CD14-positive monocyte (primary cell): Measurements from ENCODE around the gene TRMO. TPM values are rescaled to one million over a fixed set of nuclear protein-coding genes. Genes with fewer than 3 reads are reported as not detected.

Source experiments
- DNase-seq, 3 donors: peaks; one replicate each; pipeline ENCODE4 v3.0.0-alpha.2; 2011 to 2022
- H2AFZ ChIP-seq: 2 replicates; pipeline ENCODE4 v1.6.0; 2012; ENCODE audit warnings: mild to moderate bottlenecking, low read depth, low read length, inconsistent platforms; ENCODE audit not compliant: insufficient read depth, poor library complexity, severe bottlenecking
- H3K27ac ChIP-seq, 2 donors: 1 replicate in 1 of 2; 2 replicates in 1 of 2; pipeline ENCODE4 v1.5.1; 2012 to 2013; ENCODE audit warnings: low read length in 2 of 2, control low read depth in 1 of 2, inconsistent platforms in 1 of 2, low read depth in 1 of 2, mild to moderate bottlenecking in 1 of 2
- H3K27me3 ChIP-seq, 2 donors: one replicate each; pipeline versions ENCODE4 v1.6.0 to v1.6.1; 2011 to 2013; ENCODE audit warnings: low read length in 2 of 2; ENCODE audit not compliant: control insufficient read depth in 2 of 2, insufficient read depth in 2 of 2
- H3K36me3 ChIP-seq, 2 donors: replicated peaks in 1 of 2; 1 replicate in 1 of 2; 2 replicates in 1 of 2; pipeline versions ENCODE4 v1.5.1 to v1.6.1; 2012 to 2013; ENCODE audit warnings: low read length in 2 of 2, control low read depth in 1 of 2, inconsistent platforms in 1 of 2, mild to moderate bottlenecking in 1 of 2; ENCODE audit not compliant: insufficient read depth in 2 of 2, control insufficient read depth in 1 of 2
- H3K4me1 ChIP-seq, 2 donors: 1 replicate in 1 of 2; 2 replicates in 1 of 2; pipeline versions ENCODE4 v1.5.1 to v1.6.1; 2012 to 2013; ENCODE audit warnings: low read length in 2 of 2, control low read depth in 1 of 2, inconsistent platforms in 1 of 2, mild to moderate bottlenecking in 1 of 2, moderate library complexity in 1 of 2; ENCODE audit not compliant: insufficient read depth in 2 of 2, control insufficient read depth in 1 of 2
- H3K4me2 ChIP-seq: replicated peaks from 2 replicates; pipeline ENCODE3; 2012; ENCODE audit warnings: low read length, moderate library complexity, mild to moderate bottlenecking; ENCODE audit not compliant: poor library complexity, severe bottlenecking; ENCODE audit errors: extremely low read depth
- H3K4me3 ChIP-seq, 3 experiments: fragments of 200-600 bp in 1 of 3; sonication (generic) in 1 of 3; replicated peaks in 1 of 3; 1 replicate in 2 of 3; 2 replicates in 1 of 3; pipeline ENCODE4 v1.5.1; 2011 to 2013; ENCODE audit warnings: low read length in 3 of 3, mild to moderate bottlenecking in 3 of 3, control low read depth in 2 of 3, low read depth in 2 of 3, inconsistent platforms in 1 of 3, moderate library complexity in 1 of 3
- H3K79me2 ChIP-seq: 2 replicates; pipeline ENCODE4 v1.6.0; 2012; ENCODE audit warnings: mild to moderate bottlenecking, control low read depth, inconsistent platforms, low read length, moderate library complexity; ENCODE audit not compliant: insufficient read depth
- H3K9ac ChIP-seq: 2 replicates; pipeline ENCODE4 v1.6.0; 2017; ENCODE audit warnings: low read length, mild to moderate bottlenecking; ENCODE audit not compliant: insufficient read depth, poor library complexity, severe bottlenecking
- H3K9me3 ChIP-seq, 2 donors: replicated peaks in 1 of 2; 1 replicate in 1 of 2; 2 replicates in 1 of 2; pipeline versions ENCODE4 v1.5.1 to v1.6.1; 2012 to 2013; ENCODE audit warnings: low read length in 2 of 2, control low read depth in 1 of 2; ENCODE audit not compliant: control insufficient read depth in 1 of 2, insufficient read depth in 1 of 2
- H4K20me1 ChIP-seq: 2 replicates; pipeline ENCODE4 v1.6.0; 2012; ENCODE audit warnings: mild to moderate bottlenecking, low read length, control low read depth, moderate library complexity; ENCODE audit not compliant: insufficient read depth
- H3K27ac Mint-ChIP-seq, 7 donors: one replicate each; pipeline ENCODE4 v1.8.0; 2020; ENCODE audit warnings: mild to moderate bottlenecking in 7 of 7, mixed read lengths in 7 of 7, moderate library complexity in 6 of 7, inconsistent platforms in 2 of 7
- H3K27me3 Mint-ChIP-seq, 3 donors: one replicate each; pipeline ENCODE4 v1.8.0; 2021 to 2022; ENCODE audit warnings: low read depth in 3 of 3, mild to moderate bottlenecking in 3 of 3, mixed read lengths in 3 of 3, moderate library complexity in 3 of 3, inconsistent platforms in 1 of 3
- H3K36me3 Mint-ChIP-seq, 2 donors: one replicate each; pipeline ENCODE4 v1.8.0; 2020; ENCODE audit warnings: mixed read lengths in 2 of 2, inconsistent platforms in 1 of 2, mild to moderate bottlenecking in 1 of 2
- H3K4me1 Mint-ChIP-seq: one replicate; pipeline ENCODE4 v1.8.0; 2020; ENCODE audit warnings: mild to moderate bottlenecking, mixed read lengths
- H3K4me3 Mint-ChIP-seq, 2 donors: one replicate each; pipeline ENCODE4 v1.8.0; 2020; ENCODE audit warnings: mild to moderate bottlenecking in 2 of 2, mixed read lengths in 2 of 2, moderate library complexity in 1 of 2
- H3K9me3 Mint-ChIP-seq, 7 donors: one replicate each; pipeline ENCODE4 v1.8.0; 2020 to 2022; ENCODE audit warnings: mixed read lengths in 7 of 7, mild to moderate bottlenecking in 6 of 7, moderate library complexity in 6 of 7, inconsistent platforms in 2 of 7
- CTCF ChIP-seq: fragments of 200-600 bp; IDR thresholded peaks from one replicate; pipeline ENCODE4 v1.8.0; 2022; ENCODE audit warnings: antibody characterized with exemption, mild to moderate bottlenecking
- WGBS: methylation state at CpG from one replicate; pipeline ENCODE4 v1.1.5; 2013; ENCODE audit warnings: missing lambda C conversion rate; ENCODE audit not compliant: insufficient coverage; 5-methylcytosine and 5-hydroxymethylcytosine counted together
- intact Hi-C, 2 donors: fragments of 100-400 bp; cut with micrococcal nuclease; formaldehyde crosslinking; loops; one replicate each; pipeline versions ENCODE4 v1.15.0 to v1.15.1; 2023
- polyA plus RNA-seq, 3 donors: library from polyadenylated mRNA; depleted of rRNA in 1 of 3; unstranded in 2 of 3; stranded (reverse) in 1 of 3; fragments of 300-500 nt in 2 of 3; fragments of >200 nt in 1 of 3; fragmentation: Illumina TruSeq in 2 of 3; gene quantifications; 1 replicate in 2 of 3; 2 replicates in 1 of 3; pipeline ENCODE4 v1.2.3, GENCODE V29; 2012 to 2021

Gene TRMO
- polyA plus RNA-seq, 3 donors, result 13.4 to 20.6 (median 13.5) TPM

- H3K4me1 Mint-ChIP-seq, result peaks cover 16% of the 10 kb centered on the region
- H3K4me3 Mint-ChIP-seq, result peak overlapping the region in 1 of 2 donors; percentile 70
- H3K4me2 ChIP-seq, result no peak overlapping the region
- DNase-seq, result no peak
- peaks cover 7 to 12% of the 10 kb centered on the region in 2 donors for H3K36me3 Mint-ChIP-seq
- no peak overlapping the region for H3K27ac ChIP-seq
- no peaks in the 10 kb centered on the region for H3K36me3 ChIP-seq
- no peaks in the 10 kb centered on the region for H3K79me2 ChIP-seq
- H3K4me3 ChIP-seq, result no peak overlapping the region
- intact Hi-C loops, result no loop called here
- 0% methylated on average over 6 of the region's 6 CpGs for WGBS
- H3K9me3 Mint-ChIP-seq, result peaks cover 0 to 50% (median 15%) of the 10 kb centered on the region in 7 donors
- peaks cover 11 to 46% of the 10 kb centered on the region in 2 donors for H3K9me3 ChIP-seq
- no peaks in the 10 kb centered on the region for H4K20me1 ChIP-seq
- H3K4me1 ChIP-seq, result peaks cover 11 to 17% of the 10 kb centered on the region in 2 donors
- peaks cover 81 to 90% of the 10 kb centered on the region in 2 donors for H3K27me3 ChIP-seq
- TF ChIP-seq CTCF, result no peak
- peaks cover 88 to 95% (median 92%) of the 10 kb centered on the region in 3 donors for H3K27me3 Mint-ChIP-seq
- H3K9ac ChIP-seq, result no peak overlapping the region
- H2AFZ ChIP-seq, result no peak overlapping the region
- H3K27ac Mint-ChIP-seq, result no peak overlapping the region
Measured at GRCh38 chr9:97858393-97858713, 63.9 kb downstream of the TRMO start.

- no peak for TF ChIP-seq CTCF
- Histone ChIP-seq H3K4me2 (no peak overlapping the region), H3K9me3 (peaks cover 11 to 46% of the 10 kb centered on the region in 2 donors), H3K4me3 (no peak overlapping the region), H3K4me1 (peaks cover 14 to 23% of the 10 kb centered on the region in 2 donors), H3K9ac (no peak overlapping the region), H3K79me2 (no peaks in the 10 kb centered on the region), H3K36me3 (no peaks in the 10 kb centered on the region), H3K27ac (no peak overlapping the region), H4K20me1 (no peaks in the 10 kb centered on the region), H3K27me3 (peaks cover 79 to 88% of the 10 kb centered on the region in 2 donors), H2AFZ (no peak overlapping the region)
- Mint-ChIP-seq H3K27me3 (peaks cover 86 to 95% (median 90%) of the 10 kb centered on the region in 3 donors), H3K4me1 (peaks cover 18% of the 10 kb centered on the region), H3K9me3 (peaks cover 0 to 50% (median 18%) of the 10 kb centered on the region in 7 donors), H3K27ac (peak overlapping the region in 1 of 7 donors; percentile 42), H3K4me3 (peak overlapping the region in 1 of 2 donors; percentile 70), H3K36me3 (peaks cover 7 to 12% of the 10 kb centered on the region in 2 donors)
- intact Hi-C loops, result no loop called here
- WGBS, result 5% methylated on average over 53 of the region's 54 CpGs
- peak in 2 of 3 donors; percentile 22 to 27 for DNase-seq
Measured at GRCh38 chr9:97857606-97858392, 64.5 kb downstream of the TRMO start.
